DMS53 treated with DMSO at 0.1 percent for 48 hours (cell line): ENCODE results near the gene ESYT2.

ENCODE experiments used
- DNase-seq: peaks from one replicate; lab custom pipeline; 2025; ENCODE audit not compliant: unreplicated experiment; lab: John Stamatoyannopoulos, UW

Gene ESYT2

GRCh38 chr7:158745057-158745715 is 84.1 kb downstream of the ESYT2 start:
- no peak for DNase-seq

DNA sequence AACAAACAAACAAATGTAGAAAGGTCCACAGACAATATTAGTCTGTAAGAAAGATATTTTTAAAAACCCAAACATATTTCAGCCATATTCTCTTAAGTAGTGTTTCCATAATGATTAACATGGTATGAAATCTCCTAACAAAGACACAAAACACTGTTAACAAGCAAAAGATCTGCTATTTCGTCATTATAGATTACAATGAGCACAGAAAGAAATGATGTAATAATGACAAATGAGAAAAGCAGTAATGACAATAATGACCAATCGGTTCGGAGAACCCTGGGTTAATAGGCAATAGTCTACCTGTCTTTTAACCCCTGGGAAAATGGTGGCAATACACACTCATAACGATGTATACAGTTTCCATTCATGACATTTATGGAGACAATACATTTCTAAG is 85.2 kb downstream of the ESYT2 start:
- DNase-seq = no peak

DNA sequence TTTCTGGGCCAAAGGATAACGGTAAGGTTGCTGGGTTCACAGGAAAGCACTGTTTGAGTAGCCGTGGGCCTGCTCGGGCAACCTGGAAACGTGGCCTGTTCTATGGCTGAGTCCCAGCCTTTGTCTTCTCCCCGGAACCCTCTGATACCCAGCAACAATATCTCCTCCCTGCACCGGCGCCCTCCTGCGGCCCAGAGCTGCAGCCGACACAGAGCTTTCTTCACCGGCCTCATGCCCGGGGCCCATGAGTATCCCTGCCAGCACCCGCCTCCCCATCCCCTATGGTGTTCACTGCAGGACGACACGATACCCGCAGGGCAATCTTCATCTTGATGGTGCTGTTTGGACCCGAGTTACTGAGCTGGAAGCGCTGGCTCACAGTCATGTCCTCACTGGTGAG is 86.1 kb downstream of the ESYT2 start:
- no peak for DNase-seq

DNA sequence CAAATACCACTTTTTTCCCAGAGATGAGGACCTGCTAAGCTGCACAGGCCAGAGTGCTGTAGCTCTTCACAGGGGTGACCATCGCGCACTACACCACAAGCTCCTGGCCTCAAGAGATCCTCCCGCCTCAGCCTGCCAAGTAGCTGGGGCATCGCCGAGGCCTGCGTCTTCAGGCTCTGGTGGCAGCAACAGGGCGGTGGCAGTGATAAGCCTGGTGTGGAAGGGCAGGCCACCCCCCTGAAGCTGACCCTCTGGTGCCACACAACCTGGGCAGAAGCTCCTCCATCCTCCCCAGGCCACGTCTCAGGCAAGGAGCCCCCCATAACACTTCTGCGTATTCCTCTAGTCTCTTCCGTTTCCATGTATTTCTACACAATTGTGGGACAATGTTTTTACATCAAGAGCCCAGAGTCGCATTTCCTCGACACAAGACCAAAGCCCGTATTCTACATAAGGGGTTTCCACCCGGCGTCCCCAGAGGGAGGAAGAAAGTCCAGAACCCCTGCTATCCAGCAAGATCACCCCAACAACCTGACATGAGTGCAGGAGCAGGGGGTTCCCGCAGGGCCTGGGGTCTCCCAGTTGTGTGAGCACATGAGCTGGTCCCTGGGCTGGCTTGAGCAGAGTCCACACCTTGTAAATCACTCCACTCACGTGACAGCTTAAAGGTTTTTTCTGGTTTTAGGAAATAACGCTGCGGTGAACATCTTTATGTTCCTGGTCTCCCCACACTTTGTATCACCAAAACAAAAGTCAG is 87.1 kb downstream of the ESYT2 start:
- DNase-seq = no peak

- no peak for DNase-seq
Measured at GRCh38 chr7:158741294-158741666, 88.0 kb downstream of the ESYT2 start.

DNA sequence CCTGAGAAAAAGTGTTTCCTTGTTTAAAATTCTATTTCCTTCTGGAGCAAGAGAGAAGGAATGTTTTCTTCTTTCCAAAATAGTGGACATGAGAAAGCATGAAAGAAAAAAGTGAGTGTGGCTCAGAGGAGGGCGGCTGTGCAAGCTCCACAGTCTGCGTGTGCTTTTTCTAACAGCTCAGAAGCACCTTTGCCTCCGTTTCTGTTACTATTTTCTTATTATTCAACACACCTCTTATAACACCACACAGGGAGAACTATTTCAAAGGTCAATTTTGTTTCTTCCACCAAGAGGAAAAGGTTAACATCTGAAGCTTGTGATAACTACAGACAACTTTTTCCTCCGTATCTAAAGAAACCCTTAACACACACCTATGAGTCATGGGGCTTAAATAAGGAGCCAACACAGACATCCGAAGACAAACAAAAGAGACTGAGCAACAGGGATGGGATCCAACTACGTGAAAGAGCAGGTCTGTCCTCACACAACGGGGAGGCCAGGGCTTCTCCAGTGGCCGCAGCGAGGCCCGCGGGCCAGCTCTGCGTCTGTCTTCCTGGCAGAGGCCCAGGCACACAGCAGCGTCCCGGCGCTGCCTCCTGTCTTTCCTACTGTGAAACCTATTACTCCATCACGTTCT is 88.5 kb downstream of the ESYT2 start:
- DNase-seq = no peak

DNA sequence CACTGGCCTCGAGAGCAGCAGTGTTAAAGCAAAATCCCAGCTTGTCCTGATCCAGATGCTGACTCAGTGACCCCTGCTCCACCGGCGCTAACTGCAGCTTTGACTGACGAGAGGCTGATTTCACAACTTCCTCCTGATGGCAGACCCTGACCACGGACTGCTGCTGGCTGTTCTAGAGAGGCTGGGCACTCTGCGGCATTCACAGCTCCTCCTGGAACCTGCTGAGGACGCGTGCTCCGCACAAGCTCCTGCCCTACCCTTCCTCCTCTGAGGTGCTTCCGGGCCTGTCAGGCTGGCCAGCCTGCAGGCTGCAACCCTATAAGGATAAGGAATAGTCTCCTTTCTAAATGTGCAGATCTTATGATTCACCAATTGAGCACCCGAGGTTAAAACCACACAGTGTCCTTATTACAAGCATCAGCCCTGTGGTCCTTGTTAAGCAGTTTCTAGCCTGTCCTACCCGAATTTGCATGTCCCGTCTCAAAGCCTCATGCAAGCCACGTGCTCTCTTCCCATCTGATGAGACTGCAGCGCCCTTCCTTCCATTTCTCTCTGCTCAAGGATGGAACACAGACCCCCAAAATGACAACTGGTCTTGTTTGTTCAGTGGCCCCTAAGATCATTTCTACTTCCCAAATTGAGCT is 89.2 kb downstream of the ESYT2 start:
- no peak for DNase-seq

- DNase-seq = no peak
Measured at GRCh38 chr7:158738841-158739240, 90.5 kb downstream of the ESYT2 start.

DNA sequence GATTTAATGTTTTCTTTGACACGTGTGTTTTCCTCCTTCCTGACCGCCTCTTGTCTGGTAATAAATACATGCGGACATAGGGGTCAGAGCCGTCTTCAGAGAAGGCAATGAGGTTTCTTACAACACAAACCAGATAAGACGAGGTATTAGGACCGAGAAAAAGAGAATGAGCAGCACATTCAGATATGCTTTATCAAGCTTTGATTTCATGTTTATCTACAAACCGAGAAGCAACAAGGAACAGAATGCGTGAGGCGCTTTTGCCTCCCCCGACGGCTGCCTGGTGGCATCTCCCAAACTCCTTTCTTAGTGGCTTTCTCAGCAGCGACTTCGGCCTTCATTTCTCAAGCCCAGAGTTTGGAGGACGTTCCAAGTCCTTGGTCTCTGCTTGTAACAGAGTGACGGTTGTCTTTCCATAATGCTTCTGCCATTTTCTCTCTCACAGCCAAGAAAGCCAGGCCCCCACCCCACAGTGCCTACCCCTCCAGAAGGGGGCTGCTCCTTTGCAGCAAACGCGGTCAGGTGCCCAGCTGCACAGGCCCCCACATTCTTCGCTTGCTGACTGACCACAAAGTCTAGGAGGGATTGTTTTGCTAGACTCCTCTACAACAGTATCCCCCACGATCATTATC is 92.1 kb downstream of the ESYT2 start:
- DNase-seq = no peak

GRCh38 chr7:158735935-158736334 is 93.4 kb downstream of the ESYT2 start:
- no peak for DNase-seq

DNA sequence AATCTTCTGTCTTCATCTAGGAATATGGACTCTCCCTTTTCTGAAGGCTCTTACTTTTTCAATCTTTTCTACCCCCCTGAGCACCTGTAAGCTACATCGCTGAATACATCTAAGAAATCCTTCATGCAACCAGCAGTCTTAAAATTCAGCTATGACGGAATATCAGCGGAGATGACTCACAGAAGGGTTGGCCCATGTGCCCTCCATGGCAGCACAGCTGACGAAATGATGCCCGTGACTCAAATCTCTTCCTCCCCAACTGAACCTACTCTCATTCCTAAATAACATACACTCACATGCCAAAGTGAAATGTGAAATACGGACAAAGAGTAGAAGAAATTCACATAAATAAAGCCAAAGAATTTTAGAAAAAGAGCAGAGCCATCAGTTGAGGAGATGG is 94.4 kb downstream of the ESYT2 start:
- no peak for DNase-seq

DNA sequence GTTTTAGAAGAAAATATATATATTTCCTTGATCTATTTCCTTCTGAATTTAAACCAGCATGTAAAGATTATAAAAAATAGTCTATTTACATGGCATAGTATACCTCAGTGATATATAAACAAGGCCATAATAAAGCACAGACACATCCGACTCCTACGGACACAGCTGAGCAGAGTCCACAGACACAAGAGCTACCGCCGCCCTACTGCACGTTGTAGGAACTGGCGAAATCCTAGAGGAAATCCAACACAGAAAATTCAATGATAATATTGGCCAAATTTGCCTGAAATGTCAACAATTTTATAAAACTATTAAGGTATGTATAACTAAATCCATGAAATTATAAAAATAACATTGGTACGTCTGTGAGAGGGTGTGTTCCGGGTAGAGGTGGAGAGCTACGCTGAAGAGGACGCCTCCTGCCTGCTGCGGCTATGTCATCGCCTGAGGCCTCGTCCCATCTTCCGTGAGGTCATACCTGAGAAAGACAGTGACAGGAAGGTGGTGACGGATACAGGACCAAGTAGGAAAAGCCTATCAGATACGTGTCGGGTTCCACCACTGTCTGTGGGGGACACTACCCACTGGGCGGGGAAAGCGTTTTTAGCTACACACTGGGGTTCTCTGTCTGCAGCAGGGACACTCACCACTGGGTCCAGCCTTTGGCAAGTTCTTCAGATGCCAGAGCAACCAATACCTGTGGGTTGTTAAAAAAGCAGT is 95.4 kb downstream of the ESYT2 start:
- no peak for DNase-seq

DNA sequence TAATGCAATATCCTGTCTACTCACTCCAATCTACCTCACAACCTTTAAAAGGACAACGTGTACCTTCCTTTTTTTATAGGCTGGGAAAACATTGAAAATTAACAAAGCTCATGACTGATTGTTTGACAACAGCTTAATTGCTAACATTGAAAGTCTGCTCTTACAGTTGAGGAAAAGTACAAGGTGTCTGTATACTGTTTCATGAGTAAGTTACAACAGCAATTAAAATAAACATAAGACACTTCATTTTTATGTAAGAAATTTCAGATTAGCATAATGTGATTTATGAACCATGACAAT is 96.1 kb downstream of the ESYT2 start:
- DNase-seq = no peak

GRCh38 chr7:158732494-158733219 is 96.7 kb downstream of the ESYT2 start:
- no peak for DNase-seq

DNA sequence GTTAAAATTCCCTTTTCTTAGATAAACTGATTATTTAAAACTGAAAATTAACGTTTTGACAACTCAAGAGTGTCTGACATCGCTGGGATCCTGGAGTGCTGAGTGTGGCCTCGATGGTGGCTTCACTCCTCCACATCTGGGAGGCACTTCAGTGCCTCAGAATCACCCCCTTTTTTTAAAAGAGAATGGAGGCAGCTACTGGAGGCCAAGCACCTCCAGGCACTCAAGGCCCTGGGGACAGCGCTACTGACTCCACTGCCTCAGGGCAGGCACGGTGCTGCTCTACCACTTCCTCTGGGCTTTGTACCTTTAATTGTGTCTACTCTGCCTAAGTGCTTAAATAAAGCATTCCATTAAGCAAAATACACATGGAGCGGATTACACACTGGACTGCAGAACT is 97.5 kb downstream of the ESYT2 start:
- no peak for DNase-seq

GRCh38 chr7:158730383-158731346 is 98.6 kb downstream of the ESYT2 start:
- DNase-seq = no peak

DNA sequence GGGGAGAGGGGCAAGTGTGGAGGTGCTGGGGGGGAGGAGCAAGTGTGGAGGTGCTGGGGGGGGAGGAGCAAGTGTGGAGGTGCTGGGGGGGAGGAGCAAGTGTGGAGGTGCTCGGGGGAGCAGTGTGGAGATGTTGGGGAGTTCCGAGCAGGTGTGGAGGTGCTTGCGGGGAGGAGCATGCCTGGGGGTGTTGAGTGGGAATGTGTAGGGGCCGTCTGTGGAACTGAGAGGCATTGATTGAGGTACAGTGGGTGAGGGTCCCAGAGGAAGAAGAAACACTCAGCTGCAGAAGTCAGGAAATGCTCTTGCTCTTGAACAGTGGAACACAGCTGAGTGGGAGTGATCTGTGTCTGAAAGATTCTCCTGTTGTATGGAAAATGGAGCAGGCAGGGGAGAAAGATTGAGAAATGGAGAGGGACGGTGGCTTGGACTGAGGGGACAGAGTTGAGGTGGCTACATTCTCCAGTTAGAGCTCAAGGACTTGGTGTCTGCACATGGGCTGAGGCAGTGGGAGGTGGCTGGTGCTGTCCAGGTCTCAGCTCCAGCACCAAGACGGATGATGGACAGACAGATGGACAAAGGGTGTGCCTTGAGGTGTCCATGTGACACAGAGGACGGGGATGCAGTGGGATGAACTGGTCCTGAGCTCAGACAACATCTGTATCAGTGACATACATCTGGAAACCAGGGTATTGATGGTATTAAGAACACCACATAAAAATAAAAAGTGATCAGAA is 99.5 kb downstream of the ESYT2 start:
- DNase-seq = no peak

DNA sequence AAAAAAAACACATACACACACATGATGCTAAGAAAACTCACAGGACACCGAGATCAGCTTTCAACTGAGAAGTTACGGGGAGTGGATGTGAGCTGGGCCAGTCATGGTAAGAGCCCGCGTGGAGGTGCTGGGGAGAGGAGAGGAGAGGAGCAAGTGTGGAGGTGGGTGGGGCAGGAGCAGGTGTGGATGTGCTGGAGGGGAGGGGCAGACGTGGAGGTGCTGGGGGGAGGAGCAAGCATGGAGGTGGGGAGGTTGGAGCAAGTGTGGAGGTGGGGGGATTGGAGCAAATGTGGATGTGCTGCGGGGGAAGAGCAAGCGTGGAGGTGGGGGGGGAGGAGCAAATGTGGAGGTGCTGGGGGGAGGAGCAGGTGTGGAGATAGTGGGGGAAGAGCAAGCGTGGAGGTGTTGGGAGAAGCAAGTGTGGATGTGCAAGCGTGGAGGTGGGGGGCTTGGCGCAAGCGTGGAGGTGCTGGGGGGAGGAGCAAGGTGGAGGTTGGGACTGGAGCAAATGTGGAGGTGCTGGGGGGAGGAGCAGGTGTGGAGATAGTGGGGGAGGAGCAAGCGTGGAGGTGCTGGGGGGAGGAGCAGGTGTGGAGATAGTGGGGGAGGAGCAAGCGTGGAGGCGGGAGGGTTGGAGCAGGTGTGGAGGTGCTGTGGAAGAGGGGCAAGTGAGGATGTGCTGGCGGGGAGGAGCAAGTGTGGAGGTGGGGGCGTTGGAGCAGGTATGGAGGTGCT is 100.2 kb downstream of the ESYT2 start:
- no peak for DNase-seq
